NT2/D1 (cell line): Measurements from ENCODE around the gene RPRD1B.

Experiments
- DNase-seq: peaks from one replicate; pipeline ENCODE4 v3.0.0-alpha.2; 2011; ENCODE audit warnings: low read depth, low spot score
- H3K27me3 ChIP-seq: 2 replicates; pipeline ENCODE4 v1.6.0; 2011; ENCODE audit warnings: mild to moderate bottlenecking; ENCODE audit not compliant: insufficient read length, insufficient read depth
- H3K36me3 ChIP-seq: 2 replicates; pipeline ENCODE4 v1.6.1; 2011; ENCODE audit warnings: mild to moderate bottlenecking, low read length, mixed read lengths; ENCODE audit not compliant: insufficient read depth, insufficient read length
- H3K4me1 ChIP-seq: 2 replicates; pipeline ENCODE4 v1.5.1; 2011; ENCODE audit not compliant: insufficient read depth, insufficient read length
- H3K4me3 ChIP-seq: 2 replicates; pipeline ENCODE4 v1.5.1; 2011; ENCODE audit warnings: low read depth; ENCODE audit not compliant: insufficient read length
- H3K9ac ChIP-seq: 2 replicates; pipeline ENCODE4 v1.6.0; 2011; ENCODE audit warnings: low read depth; ENCODE audit not compliant: insufficient read length
- H3K9me3 ChIP-seq: 2 replicates; pipeline ENCODE4 v1.5.1; 2011; ENCODE audit warnings: mild to moderate bottlenecking, low read length; ENCODE audit not compliant: insufficient read depth
- SUZ12 ChIP-seq: IDR thresholded peaks from 2 replicates; pipeline ENCODE4 v1.6.1; 2011; ENCODE audit not compliant: insufficient read length, insufficient read depth; ENCODE audit errors: extremely low read depth
- YY1 ChIP-seq: IDR thresholded peaks from 2 replicates; pipeline ENCODE4 v1.6.1; 2011; ENCODE audit not compliant: insufficient read length, insufficient read depth
- ZNF274 ChIP-seq: IDR thresholded peaks from 2 replicates; pipeline ENCODE4 v1.6.1; 2011; ENCODE audit warnings: mild to moderate bottlenecking, low read depth, low read length

Gene RPRD1B

GRCh38 chr20:38033330-38034107, at the start of gene RPRD1B, which contains the start of gene TTI1:
Gene RPRD1B, plus strand, starts transcription at chr20:38033746. Its CDS starts 202 bp downstream, at chr20:38033948.
Gene TTI1, minus strand, starts transcription at chr20:38033456. Its CDS starts 19,640 bp downstream, at chr20:38013816.
- TF ChIP-seq YY1, result peak; percentile 83
- no peak for TF ChIP-seq ZNF274
- H3K4me1 ChIP-seq, result peaks cover 6% of the 10 kb centered on the region
- H3K36me3 ChIP-seq, result peaks cover 44% of the 10 kb centered on the region
- H3K27me3 ChIP-seq, result no peaks in the 10 kb centered on the region
- no peaks in the 10 kb centered on the region for H3K9me3 ChIP-seq
- peak within 1 kb of the TSS; percentile 97 for H3K9ac ChIP-seq
- peak; percentile 88 for DNase-seq
- peak within 1 kb of the TSS; percentile 90 for H3K4me3 ChIP-seq

- H3K9ac ChIP-seq, result no peak overlapping the region
- H3K9me3 ChIP-seq, result no peaks in the 10 kb centered on the region
- H3K4me3 ChIP-seq, result no peak overlapping the region
- no peaks in the 10 kb centered on the region for H3K27me3 ChIP-seq
- peaks cover 41% of the 10 kb centered on the region for H3K36me3 ChIP-seq
- TF ChIP-seq SUZ12 (no peak), ZNF274 (no peak), YY1 (no peak)
- DNase-seq, result no peak
- H3K4me1 ChIP-seq, result no peaks in the 10 kb centered on the region
Observed at GRCh38 chr20:37984018-37984785, 49.3 kb upstream of the RPRD1B start.

GRCh38 chr20:37986044-37986858, 47.3 kb upstream of the RPRD1B start:
- no peak for DNase-seq
- no peak overlapping the region for H3K9ac ChIP-seq
- no peak overlapping the region for H3K4me3 ChIP-seq
- H3K9me3 ChIP-seq, result no peaks in the 10 kb centered on the region
- H3K36me3 ChIP-seq, result peaks cover 55% of the 10 kb centered on the region
- no peak for TF ChIP-seq ZNF274
- TF ChIP-seq YY1, result no peak
- no peak for TF ChIP-seq SUZ12
- no peaks in the 10 kb centered on the region for H3K27me3 ChIP-seq
- H3K4me1 ChIP-seq, result no peaks in the 10 kb centered on the region

GRCh38 chr20:37986873-37987601, 46.5 kb upstream of the RPRD1B start:
- no peak for DNase-seq
- H3K4me1 ChIP-seq, result no peaks in the 10 kb centered on the region
- H3K4me3 ChIP-seq, result no peak overlapping the region
- H3K36me3 ChIP-seq, result peaks cover 61% of the 10 kb centered on the region
- H3K9me3 ChIP-seq, result no peaks in the 10 kb centered on the region
- no peak overlapping the region for H3K9ac ChIP-seq
- TF ChIP-seq SUZ12, result no peak
- no peak for TF ChIP-seq YY1
- no peak for TF ChIP-seq ZNF274
- no peaks in the 10 kb centered on the region for H3K27me3 ChIP-seq

- H3K36me3 ChIP-seq, result peaks cover 67% of the 10 kb centered on the region
Observed at GRCh38 chr20:37987602-37988290, 45.8 kb upstream of the RPRD1B start.

GRCh38 chr20:37988306-37988954, 45.1 kb upstream of the RPRD1B start:
- H3K27me3 ChIP-seq, result no peaks in the 10 kb centered on the region
- H3K9ac ChIP-seq, result no peak overlapping the region
- H3K4me1 ChIP-seq, result peaks cover 5% of the 10 kb centered on the region
- DNase-seq, result no peak
- no peak for TF ChIP-seq ZNF274
- TF ChIP-seq SUZ12, result no peak
- no peak for TF ChIP-seq YY1
- H3K4me3 ChIP-seq, result no peak overlapping the region
- H3K36me3 ChIP-seq, result peaks cover 65% of the 10 kb centered on the region
- H3K9me3 ChIP-seq, result no peaks in the 10 kb centered on the region

More at GRCh38 chr20:37987602-37988290, 45.8 kb upstream of the RPRD1B start:
- TF ChIP-seq SUZ12 (no peak), ZNF274 (no peak), YY1 (no peak)
- H3K4me3 ChIP-seq, result no peak overlapping the region
- H3K9ac ChIP-seq, result no peak overlapping the region
- H3K27me3 ChIP-seq, result no peaks in the 10 kb centered on the region
- no peaks in the 10 kb centered on the region for H3K9me3 ChIP-seq
- no peak for DNase-seq
- H3K4me1 ChIP-seq, result peaks cover 2% of the 10 kb centered on the region
